Hepatic stellate cell (primary cell): ENCODE measurements around the gene OXA1L.
"Not testable (repeated sequence)": the region's sequence is repeated elsewhere in the genome, so short reads cannot be mapped to it uniquely, and the experiment has no call there.

Source experiments
- DNase-seq: peaks from one replicate; pipeline ENCODE4 v3.0.0; 2011; ENCODE audit warnings: low spot score

OXA1L gene

DNA sequence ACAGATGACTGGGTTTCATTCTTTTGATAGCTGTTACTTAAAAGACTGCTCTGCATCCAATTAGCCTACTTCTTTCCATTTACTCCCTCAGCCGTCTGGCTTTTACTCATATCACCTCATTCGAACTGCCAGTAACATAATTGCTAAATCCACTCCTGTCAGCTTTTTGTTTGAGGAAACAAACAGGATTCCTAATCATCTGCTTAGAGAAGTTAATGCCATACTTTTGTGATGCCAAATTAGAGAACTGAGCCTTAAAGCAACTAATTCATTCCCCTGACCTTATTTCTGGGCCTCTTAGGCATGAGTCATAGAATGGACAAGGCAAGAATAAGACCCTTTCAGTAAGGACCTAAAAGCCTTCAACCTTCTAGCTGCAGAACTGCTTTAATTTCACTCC lies 2.9 kb downstream of the OXA1L start:
- no peak for DNase-seq

DNA sequence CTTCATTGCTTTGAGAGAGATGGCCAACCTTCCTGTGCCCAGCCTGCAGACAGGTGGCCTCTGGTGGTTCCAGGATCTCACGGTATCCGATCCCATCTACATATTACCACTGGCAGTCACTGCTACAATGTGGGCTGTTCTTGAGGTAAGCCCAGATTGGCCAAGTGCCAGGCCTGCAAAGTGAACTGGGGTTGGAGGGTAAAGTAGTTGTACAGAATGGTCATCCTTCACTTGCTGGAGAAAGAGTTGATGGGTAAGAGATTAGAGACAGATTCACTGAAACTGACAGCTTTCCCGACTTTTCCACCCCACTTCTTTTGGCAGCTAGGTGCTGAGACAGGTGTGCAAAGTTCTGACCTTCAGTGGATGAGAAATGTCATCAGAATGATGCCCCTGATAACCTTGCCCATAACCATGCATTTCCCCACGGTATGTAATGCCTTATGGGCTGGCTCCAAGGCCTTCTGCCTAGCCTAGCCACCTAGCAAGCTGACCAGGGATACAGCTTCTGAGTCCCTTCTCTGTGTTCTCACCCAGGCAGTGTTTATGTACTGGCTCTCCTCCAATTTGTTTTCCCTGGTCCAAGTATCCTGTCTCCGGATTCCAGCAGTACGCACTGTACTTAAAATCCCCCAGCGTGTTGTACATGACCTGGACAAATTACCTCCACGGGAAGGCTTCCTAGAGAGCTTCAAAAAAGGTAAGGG lies 4.1 kb downstream of the OXA1L start:
- no peak for DNase-seq

DNA sequence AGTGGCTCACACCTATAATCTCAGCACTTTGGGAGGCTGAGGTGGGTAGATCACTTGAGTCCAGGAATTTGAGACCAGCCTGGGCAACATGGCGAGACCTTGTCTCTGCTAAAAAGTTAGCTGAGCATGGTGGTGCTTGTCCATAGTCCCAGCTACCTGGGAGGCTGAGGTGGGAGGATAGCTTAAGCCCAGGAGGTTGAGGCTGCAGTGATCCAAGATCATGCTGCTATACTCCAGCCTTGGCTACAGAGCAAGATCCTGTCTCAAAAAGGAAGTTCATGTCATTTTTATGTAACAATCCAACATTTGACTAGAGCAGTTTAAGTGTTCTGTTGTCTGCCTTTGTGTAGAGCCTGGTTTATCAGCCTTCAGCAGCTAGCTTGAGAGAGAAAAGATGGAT lies 6.2 kb downstream of the OXA1L start:
- no peak for DNase-seq

DNA sequence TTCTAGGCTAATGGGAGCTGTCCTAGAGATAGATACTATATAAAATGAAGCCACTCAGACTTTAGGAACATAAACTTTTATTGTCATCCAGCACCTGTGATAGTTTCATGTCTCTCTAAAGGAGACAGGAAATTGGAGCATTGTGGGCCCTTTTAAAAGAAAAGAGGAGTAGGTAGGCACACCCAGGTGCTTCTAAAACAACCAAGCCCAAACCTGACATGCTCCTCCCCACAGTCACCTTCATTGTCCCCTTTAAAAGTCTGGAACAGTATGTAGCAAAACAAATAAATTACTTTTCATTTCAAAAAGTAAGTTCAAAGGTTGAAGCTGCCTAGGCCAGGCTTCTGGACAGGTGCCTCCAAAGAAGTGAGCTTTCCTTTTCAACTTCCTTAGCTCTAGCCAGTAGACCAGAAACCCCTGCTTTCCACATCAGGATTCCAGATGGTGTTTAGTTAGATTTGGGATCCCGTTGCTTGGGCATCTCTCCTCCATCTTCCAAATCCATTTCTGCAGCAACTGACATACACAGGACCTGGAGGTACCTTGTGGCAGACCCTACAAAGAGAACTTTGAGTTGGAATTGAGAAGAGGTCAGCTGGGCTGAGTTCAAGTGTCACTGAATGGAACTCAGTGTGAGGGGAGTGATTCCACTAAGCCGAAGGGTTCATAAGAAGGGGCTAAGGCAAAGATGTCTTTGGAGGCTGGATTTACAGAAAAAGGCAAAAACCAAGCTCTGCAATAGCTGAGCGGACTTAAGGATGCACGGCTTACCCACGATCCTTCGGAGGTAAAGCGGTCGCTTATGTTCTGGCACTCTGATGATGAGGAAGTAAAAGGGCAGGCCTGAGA lies 6.9 kb downstream of the OXA1L start:
- DNase-seq: no peak

DNA sequence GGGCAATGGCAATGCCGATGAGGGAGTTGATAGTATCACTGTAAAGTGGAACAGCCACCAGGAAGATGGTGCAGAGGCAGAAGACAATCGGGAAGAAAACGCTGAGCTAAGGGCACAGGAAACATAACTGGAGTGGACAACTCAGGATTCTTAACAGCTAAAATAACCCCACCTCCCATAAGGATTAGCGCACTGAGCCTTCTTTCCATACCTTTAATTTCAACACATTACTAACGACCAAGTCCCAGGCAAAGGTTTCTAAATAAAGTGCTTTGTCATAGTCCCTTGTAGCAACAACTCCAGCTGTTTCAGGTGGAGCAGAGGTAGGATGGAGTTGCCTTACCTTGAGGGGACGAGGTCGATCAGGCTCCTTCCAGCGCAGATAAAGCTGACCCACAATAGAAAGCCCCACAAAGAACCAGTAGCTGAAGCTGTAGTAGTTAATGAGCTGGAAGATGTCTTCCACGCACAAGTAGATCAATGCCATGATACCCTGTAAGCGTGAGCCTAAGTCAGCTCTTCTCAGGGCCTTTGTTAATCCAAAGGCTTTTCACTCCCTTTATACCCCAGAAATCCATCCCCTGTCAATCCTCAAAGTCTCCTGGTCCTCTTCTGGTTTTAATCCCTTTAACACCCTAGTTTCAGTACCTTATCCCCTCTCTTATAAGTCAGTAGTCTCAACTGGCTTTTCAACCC lies 7.7 kb downstream of the OXA1L start:
- no peak for DNase-seq

DNA sequence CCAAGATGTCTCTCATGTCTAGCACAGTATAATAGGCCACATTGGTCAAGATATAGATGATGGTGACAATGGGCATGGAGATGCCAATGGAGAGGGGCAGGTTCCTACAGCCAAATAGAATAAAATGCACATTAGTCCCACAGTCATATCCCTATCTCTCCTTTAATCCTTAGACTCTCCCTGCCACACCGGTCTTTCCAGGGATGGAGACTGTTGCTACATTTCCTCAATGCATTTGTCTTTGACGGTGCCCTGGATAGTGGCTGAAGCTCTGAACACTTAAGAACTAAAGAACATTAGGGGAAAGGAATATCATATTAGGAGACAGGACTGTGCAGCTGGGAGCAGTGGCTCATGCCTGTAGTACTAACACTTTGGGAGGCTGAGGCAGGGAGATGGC lies 9.7 kb downstream of the OXA1L start:
- DNase-seq: no peak

DNA sequence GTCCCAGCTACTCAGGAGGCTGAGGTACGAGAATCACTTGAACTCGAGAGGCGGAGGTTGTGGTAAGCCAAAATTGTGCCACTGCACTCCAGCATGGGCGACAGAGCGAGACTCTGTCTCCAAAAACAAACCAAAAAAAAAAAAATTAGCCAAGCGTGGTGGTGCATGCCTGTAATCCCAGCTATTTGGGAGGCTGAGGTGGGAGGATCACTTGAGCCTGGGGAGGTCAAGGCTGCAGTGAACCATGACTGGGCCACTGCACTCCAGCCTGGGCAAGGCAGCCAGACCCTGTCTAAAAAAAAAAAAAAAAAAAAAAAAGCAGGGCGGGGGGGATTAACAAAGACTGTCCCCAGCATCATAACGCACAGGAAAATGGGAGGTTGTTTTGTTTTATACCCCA lies 10.4 kb downstream of the OXA1L start:
- not testable (repeated sequence) for DNase-seq

DNA sequence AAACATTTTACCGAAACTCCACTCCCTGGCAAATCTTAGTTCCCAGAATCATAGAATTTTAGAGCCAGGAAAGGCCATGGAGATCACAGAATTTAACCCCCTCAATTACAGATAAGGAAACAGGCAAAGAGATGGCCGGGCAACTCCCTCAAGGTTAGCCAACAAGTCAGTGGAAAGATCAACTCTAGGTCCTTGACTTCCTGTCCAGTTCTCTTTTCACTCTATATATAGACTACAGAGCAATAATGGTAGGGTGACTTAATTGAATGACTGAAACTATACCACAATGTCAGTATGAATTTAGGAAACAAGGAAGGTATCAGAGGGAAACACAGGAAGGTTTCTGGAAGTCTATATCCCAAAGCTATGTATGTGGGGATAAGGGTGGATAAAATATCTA lies 11.6 kb downstream of the OXA1L start:
- DNase-seq: no peak

DNA sequence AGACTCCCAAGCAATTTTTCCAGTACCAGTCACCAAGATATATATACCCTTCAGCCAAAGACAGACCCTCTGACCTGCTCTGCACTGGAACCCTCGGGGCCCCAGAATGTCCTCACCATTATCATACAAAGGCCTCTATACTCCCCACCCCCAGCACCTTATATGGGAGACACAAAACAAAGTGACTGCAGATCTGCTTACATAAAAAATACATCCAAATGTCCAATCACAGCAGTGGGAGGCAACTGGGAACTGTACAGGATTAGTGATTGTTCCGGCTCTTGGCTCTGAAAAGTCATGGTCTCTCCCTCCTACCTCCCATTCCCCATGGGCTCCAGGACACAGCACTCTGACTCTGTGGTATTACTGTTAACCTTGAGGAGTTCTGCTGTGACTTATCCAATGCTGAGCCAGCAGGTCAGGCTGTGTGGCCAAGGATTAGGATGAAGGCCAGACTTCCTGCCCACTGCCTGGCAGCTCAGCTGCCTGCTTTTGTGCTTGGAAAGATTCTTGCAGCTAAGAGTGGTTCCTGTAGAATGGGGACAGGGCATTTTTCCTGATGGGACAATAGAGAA lies 13.7 kb downstream of the OXA1L start:
- no peak for DNase-seq

DNA sequence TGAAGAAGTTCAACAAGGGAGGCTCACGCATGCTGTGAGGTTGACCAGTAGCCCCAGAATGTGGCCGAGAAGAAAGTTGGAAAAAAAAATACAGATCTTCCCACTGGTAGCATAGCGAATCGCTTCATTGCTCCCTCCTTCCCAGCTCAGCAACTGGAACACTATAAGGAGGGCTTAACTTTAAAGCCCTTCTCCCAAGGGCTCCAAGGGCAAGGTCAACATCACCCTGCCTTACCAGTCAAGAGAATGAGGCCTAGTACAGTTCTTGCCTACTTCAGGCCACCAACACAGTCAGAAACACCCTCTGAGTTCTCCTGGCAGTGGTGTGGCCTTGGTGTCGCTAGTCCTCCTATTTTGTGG lies 14.4 kb downstream of the OXA1L start:
- DNase-seq: no peak

DNA sequence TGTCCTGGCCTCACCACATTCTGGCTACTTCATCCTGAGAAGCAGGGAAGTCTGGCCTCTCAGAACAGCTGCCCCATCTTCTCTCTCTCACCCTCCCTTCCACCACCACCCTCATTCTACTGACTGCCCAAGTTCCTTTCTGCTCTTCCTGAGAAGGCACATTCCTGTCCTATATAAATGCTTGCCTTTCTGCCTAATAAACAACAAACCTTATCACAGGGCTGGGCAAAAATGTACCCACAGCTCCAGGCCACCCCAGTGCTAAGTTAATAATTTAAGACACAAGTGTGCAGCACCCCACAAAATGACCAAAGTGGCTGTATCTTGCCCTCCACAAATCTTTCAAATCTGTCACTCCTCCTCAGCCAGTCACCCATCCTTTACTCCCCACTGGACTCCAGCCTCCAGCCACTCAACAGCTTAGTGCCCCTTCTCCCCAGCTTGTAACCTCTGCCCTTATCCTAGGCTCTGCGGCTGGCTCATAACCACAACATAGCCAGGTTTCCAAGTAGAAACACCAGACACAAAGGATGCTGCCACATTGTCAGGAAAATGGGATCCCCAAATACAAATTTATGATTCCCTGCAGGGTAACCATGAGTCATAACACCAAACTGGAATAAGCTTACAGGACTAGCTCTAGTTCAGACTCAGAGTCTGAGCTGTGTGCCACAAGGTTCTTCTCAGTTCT lies 15.0 kb downstream of the OXA1L start:
- DNase-seq: peak; percentile 37

DNA sequence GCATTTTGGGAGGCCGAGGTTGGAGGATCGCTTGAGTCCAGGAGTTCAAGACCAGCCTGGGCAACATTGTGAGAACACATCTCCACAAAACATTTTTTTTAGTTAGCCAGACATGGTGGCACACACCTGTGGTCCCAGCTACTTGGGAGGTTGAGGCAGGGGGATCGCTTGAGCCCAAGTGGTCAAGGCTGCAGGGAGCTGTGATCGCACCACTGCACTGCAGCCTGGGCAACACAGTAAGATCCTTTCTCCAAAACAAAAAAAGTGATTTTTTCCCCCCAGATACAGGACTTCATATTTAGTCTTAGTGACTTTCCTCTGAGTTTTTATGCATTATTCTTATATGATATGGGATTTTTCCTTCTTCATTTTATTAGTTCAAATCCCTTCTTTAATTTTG lies 20.2 kb downstream of the OXA1L start:
- no peak for DNase-seq

DNA sequence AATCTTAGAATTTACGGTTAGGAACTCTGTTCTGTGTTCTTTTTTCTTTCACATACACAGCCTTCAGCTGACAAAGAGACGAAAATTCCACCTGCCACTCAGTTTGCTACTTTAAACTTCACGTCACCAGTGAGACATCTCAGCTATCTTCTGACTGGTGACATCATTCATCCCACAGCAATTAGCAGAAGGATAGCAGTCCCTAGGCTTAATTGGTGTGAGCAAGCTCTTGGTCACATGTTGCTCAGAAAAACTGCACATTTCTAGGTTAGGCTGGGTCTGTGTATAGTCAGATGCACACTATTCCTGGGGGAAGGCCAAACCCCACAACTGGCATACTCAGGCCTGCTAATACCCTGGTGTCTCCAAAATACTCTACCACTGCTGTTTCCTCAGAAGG lies 24.8 kb downstream of the OXA1L start:
- peak; percentile 54 for DNase-seq

DNA sequence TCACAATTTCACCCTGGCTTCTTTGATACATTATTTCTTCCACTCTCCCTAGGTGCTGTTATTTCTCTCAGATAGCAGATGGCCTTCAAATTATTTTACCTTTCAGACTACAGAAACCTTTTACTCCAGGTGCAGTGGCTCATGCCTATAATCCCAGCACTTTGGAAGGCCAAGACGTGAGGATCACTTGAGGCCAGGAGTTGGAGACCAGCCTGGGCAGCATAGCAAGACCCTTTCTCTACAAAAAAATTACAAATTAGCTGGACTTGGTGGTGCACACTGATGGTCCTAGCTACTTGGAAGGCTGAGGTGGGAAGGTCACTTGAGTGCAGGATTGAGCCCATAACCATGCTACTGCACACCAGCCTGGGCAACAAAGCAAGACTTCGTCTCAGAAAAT lies 25.7 kb downstream of the OXA1L start:
- DNase-seq: no peak

DNA sequence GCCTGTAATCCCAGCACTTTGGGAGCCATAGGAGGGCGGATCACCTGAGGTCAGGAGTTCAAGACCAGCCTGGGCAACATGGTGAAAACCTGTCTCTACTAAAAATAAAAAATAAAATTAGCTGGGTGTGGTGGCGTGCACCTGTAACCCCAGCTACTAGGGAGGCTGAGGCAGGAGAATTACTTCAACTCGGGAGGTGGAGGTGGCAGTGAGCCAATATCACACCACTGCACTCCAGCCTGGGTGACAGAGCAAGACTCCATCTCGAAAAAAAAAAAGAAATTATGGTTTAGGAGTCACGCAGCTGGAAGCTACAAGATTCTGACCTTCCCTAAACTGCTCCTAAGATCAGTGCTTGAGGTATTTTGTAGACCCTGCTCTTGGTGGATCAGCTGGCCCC lies 27.1 kb downstream of the OXA1L start:
- DNase-seq: not testable (repeated sequence)

DNA sequence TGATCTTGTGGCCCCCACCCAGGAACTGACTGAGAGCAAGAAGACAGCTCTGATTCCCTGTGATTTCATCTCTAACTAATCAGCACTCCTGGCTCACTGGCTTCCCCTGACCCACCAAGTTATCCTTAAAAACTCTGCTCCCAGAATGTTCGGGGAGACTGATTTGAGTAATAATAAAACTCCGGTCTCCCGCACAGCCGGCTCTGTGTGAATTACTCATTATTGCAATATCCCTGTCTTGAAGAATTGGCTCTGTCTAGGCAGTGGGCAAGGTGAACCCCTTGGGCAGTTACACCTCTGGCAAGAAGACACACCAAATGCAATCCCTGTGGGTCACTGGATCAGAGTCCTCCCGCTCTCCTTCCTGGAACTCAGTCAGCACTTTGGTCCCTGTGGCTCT lies 27.5 kb downstream of the OXA1L start:
- DNase-seq: no peak

DNA sequence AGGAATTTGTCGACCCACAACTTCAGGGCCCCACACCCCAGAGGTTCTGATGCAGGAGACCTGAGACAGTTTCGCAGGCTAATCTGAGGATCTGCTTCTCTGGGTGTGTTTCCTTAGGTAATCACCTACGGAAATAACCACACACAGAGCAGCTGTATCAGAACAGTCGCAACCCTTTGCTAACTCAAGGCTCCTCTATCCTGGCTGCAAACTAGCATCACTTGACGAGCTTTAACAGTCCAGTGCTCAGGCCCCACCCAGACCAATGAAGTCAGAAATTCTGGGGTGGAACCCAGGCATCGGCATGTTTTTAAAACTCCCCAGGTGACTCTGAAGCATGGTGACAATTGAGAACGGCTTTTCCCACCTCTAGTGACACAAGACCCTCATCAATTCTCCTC lies 28.1 kb downstream of the OXA1L start:
- DNase-seq: no peak

DNA sequence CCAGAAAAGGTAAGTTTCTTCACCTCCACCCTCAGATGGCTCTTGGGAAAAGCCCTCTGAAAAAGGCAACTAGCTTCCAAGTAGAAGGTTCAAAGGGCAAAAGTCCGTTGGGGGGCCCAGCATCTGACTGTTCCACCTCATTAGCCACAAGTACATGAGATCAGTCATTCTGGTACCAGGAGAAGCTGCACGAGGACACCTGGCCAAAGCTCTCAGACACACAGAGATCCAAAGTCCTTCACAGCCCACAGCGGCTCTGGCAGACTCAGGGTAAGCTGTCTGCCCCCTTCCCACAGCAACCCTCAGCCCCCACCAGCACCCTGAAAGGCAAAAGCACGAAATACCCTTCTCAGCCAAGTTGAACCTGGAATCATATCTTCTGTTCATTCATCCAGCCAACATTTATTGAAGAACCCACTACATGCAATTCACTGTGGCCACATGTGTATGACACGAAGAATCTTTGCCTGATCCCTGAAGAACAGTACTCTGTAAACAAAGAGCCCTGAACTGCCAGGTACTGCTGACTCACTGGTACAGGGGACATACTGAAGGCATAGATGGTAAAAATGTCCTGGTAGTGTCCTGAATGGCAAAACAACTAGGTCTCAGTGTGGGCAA lies 29.7 kb downstream of the OXA1L start:
- no peak for DNase-seq

DNA sequence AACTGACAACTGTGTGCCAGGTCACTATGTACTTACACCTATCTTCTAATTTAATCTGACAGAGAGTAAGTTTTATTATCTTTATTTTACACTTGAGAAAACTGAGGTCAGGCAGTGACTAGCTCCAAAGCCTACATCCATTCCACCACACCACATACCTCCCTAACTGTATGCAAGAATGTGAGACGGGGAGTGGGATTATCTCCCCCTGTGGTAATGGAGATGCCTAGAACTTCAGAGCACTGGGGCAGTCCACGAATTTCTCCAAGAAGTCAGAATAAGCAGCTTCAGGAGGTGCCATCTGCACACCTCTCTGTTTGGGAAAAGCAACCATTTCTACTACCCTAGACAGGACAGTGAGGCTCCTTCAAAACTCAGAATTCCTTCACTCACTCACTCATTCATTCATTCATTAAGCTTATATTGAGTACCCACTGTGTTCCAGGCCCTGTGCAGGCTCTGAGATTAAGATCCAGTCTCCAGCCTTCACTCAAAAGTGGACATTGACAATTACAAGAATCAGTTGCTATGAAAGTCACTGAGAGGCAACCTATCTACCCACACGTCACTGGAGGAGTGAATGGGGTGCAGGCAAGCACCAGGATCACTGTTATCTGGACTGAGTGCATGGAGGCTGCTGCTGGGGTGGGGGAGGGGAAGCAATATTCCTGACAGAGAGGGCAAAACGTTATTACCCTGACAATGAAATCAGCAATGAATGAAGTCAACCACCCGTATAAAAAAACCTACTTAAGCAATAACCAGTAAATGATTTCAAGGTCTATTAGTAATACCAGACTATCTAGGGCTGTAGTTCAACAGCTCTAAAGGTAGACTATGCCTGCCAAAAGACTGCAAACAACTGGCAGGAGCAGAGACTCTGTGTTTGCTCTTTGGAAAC lies 30.8 kb downstream of the OXA1L start:
- DNase-seq: no peak

DNA sequence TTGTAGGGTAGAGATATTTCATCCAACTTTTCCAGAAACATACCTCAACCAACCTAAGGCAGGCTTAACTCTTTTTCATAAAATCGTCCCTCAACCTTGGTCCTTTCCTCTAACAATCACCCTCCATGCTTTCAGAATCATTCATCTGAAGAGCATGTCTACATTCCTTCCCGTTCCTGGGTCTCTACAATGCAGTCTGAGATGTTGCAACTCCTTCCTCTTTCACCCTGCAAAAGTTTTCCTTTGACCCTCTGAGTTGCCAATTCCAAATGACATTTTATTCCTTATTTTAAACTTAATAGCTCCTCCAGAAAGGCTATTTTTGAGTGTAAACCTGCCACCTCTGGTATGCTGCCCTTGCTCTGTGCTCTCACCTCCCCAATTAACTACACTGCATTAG lies 32.0 kb downstream of the OXA1L start:
- no peak for DNase-seq

DNA sequence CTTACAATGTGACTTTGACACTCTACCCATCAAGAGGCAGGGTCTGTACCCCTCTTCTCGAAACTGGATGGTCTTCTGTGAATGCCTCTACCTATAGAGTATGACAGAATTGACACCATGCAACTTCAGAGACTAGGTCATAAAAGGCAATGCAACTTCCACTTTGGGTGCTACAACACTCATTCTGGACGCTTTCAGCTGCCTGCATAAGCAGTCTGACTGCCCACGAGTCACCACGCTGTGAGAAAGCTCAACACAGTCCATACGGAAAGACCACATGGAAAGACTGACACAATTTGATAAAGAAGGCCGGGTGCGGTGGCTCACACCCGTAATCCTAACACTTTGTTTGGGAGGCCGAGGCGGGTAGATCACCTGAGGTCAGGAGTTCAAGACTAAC lies 33.9 kb downstream of the OXA1L start:
- DNase-seq: no peak
